ENCODE data around the gene RDH12.
A peak's percentile ranks its signal among the peaks of the same experiment; 100 is the strongest.

Gene RDH12

GRCh38 chr14:67680121-67680602 is 21.5 kb upstream of the RDH12 start:
- peak; percentile 42 to 73 (median 57) for DNase-seq
- 65% methylated on average over 3 of the region's 3 CpGs for WGBS (ENCODE audit: insufficient coverage)
- H3K36me3 ChIP-seq (ENCODE audit: control insufficient read depth in 4 of 4, insufficient read depth in 4 of 4, low read length in 3 of 4) = peaks cover 5 to 62% (median 34%) of the 10 kb centered on the region in 4 experiments
- H3K9me3 ChIP-seq (ENCODE audit: control extremely low read depth in 1 of 5, control insufficient read depth in 4 of 5, insufficient read depth in 2 of 5, low read depth in 1 of 5, low read length in 4 of 5) = no peaks in the 10 kb centered on the region
- H3K4me3 ChIP-seq (ENCODE audit: control insufficient read depth in 1 of 7, extremely low read depth in 1 of 7, insufficient read depth in 4 of 7, low read depth in 2 of 7, low read length in 6 of 7) = no peak overlapping the region
- ChIA-PET CTCF (interaction anchor here (1.0 to 1.1 kb wide), 2 partner anchors 14 to 24 kb away, joined by 3 read pairs; no protein-coding TSS in a partner anchor), POLR2A (no interaction called here)
- no peaks in the 10 kb centered on the region for H3K27me3 ChIP-seq (replicated peaks in 2 of 5; ENCODE audit: control insufficient read depth in 4 of 5, insufficient read depth in 5 of 5, low read length in 4 of 5)
- peak overlapping the region in 1 of 2 experiments; percentile 68 for H3K27ac ChIP-seq (ENCODE audit: insufficient read depth in 1 of 2, low read depth in 1 of 2, low read length in 2 of 2, poor library complexity in 1 of 2, severe bottlenecking in 2 of 2)
- peaks cover 0 to 14% (median 5%) of the 10 kb centered on the region in 4 experiments for H3K4me1 ChIP-seq (ENCODE audit: control extremely low read depth in 1 of 4, control insufficient read depth in 4 of 4, insufficient read depth in 4 of 4, low read length in 3 of 4)

GRCh38 chr14:67680941-67681340 is 20.7 kb upstream of the RDH12 start:
- ChIA-PET POLR2A (no interaction called here), CTCF (interaction anchor here (1.0 to 1.1 kb wide), 2 partner anchors 15 to 24 kb away, joined by 3 read pairs; no protein-coding TSS in a partner anchor)
- peak in 2 of 3 donors; percentile 32 to 53 for DNase-seq
- peaks cover 0 to 9% (median 1%) of the 10 kb centered on the region in 4 experiments for H3K4me1 ChIP-seq (ENCODE audit: control extremely low read depth in 1 of 4, control insufficient read depth in 4 of 4, insufficient read depth in 4 of 4, low read length in 3 of 4)
- no peak overlapping the region for H3K4me3 ChIP-seq (ENCODE audit: control insufficient read depth in 1 of 7, extremely low read depth in 1 of 7, insufficient read depth in 4 of 7, low read depth in 2 of 7, low read length in 6 of 7)
- 85% methylated on average over 2 of the region's 2 CpGs for WGBS (ENCODE audit: insufficient coverage)
- H3K27ac ChIP-seq (ENCODE audit: insufficient read depth in 1 of 2, low read depth in 1 of 2, low read length in 2 of 2, poor library complexity in 1 of 2, severe bottlenecking in 2 of 2) = peak overlapping the region in 1 of 2 experiments; percentile 68
- H3K36me3 ChIP-seq (ENCODE audit: control insufficient read depth in 4 of 4, insufficient read depth in 4 of 4, low read length in 3 of 4) = peaks cover 5 to 69% (median 40%) of the 10 kb centered on the region in 4 experiments
- H3K27me3 ChIP-seq (replicated peaks in 2 of 5; ENCODE audit: control insufficient read depth in 4 of 5, insufficient read depth in 5 of 5, low read length in 4 of 5) = no peaks in the 10 kb centered on the region
- no peaks in the 10 kb centered on the region for H3K9me3 ChIP-seq (ENCODE audit: control extremely low read depth in 1 of 5, control insufficient read depth in 4 of 5, insufficient read depth in 2 of 5, low read depth in 1 of 5, low read length in 4 of 5)

GRCh38 chr14:67683842-67684241 is 17.8 kb upstream of the RDH12 start:
- peaks cover 6 to 72% (median 43%) of the 10 kb centered on the region in 4 experiments for H3K36me3 ChIP-seq (ENCODE audit: control insufficient read depth in 4 of 4, insufficient read depth in 4 of 4, low read length in 3 of 4)
- CTCF ChIA-PET = interaction anchor here (0.7 to 2.0 kb wide), 3 partner anchors 9 to 103 kb away, joined by 3 to 7 read pairs (median 4); partner anchors contain the start of gene VTI1B
- no peak overlapping the region for H3K4me3 ChIP-seq (ENCODE audit: control insufficient read depth in 1 of 7, extremely low read depth in 1 of 7, insufficient read depth in 4 of 7, low read depth in 2 of 7, low read length in 6 of 7)
- H3K27me3 ChIP-seq (replicated peaks in 2 of 5; ENCODE audit: control insufficient read depth in 4 of 5, insufficient read depth in 5 of 5, low read length in 4 of 5) = no peaks in the 10 kb centered on the region
- POLR2A ChIA-PET = no interaction called here
- DNase-seq = no peak
- no peak overlapping the region for H3K27ac ChIP-seq (ENCODE audit: insufficient read depth in 1 of 2, low read depth in 1 of 2, low read length in 2 of 2, poor library complexity in 1 of 2, severe bottlenecking in 2 of 2)
- no peaks in the 10 kb centered on the region for H3K9me3 ChIP-seq (ENCODE audit: control extremely low read depth in 1 of 5, control insufficient read depth in 4 of 5, insufficient read depth in 2 of 5, low read depth in 1 of 5, low read length in 4 of 5)
- H3K4me1 ChIP-seq (ENCODE audit: control extremely low read depth in 1 of 4, control insufficient read depth in 4 of 4, insufficient read depth in 4 of 4, low read length in 3 of 4) = peaks cover 0 to 9% (median 1%) of the 10 kb centered on the region in 4 experiments

- 100% methylated on average over 3 of the region's 4 CpGs for WGBS (ENCODE audit: insufficient coverage)
- DNase-seq = no peak
- no peak overlapping the region for H3K27ac ChIP-seq (ENCODE audit: insufficient read depth in 1 of 2, low read depth in 1 of 2, low read length in 2 of 2, poor library complexity in 1 of 2, severe bottlenecking in 2 of 2)
- H3K36me3 ChIP-seq (ENCODE audit: control insufficient read depth in 4 of 4, insufficient read depth in 4 of 4, low read length in 3 of 4) = peaks cover 6 to 73% (median 51%) of the 10 kb centered on the region in 4 experiments
- peaks cover 0 to 10% (median 10%) of the 10 kb centered on the region in 4 experiments for H3K4me1 ChIP-seq (ENCODE audit: control extremely low read depth in 1 of 4, control insufficient read depth in 4 of 4, insufficient read depth in 4 of 4, low read length in 3 of 4)
- ChIA-PET POLR2A (no interaction called here), CTCF (no interaction called here)
- no peaks in the 10 kb centered on the region for H3K27me3 ChIP-seq (replicated peaks in 2 of 5; ENCODE audit: control insufficient read depth in 4 of 5, insufficient read depth in 5 of 5, low read length in 4 of 5)
- no peaks in the 10 kb centered on the region for H3K9me3 ChIP-seq (ENCODE audit: control extremely low read depth in 1 of 5, control insufficient read depth in 4 of 5, insufficient read depth in 2 of 5, low read depth in 1 of 5, low read length in 4 of 5)
- no peak overlapping the region for H3K4me3 ChIP-seq (ENCODE audit: control insufficient read depth in 1 of 7, extremely low read depth in 1 of 7, insufficient read depth in 4 of 7, low read depth in 2 of 7, low read length in 6 of 7)
Measured at GRCh38 chr14:67690011-67690410, 11.7 kb upstream of the RDH12 start.

GRCh38 chr14:67694791-67695393 is 6.8 kb upstream of the RDH12 start:
- 0% methylated on average over 16 of the region's 21 CpGs for WGBS (ENCODE audit: insufficient coverage)
- POLR2A ChIA-PET = interaction anchor here (1.4 kb wide), 1 partner anchor 21 kb away, joined by 8 read pairs; no protein-coding TSS in a partner anchor
- H3K27me3 ChIP-seq (replicated peaks in 2 of 5; ENCODE audit: control insufficient read depth in 4 of 5, insufficient read depth in 5 of 5, low read length in 4 of 5) = no peaks in the 10 kb centered on the region
- peak; percentile 78 to 91 (median 86) for DNase-seq
- peak overlapping the region; percentile 74 to 89 for H3K27ac ChIP-seq (ENCODE audit: insufficient read depth in 1 of 2, low read depth in 1 of 2, low read length in 2 of 2, poor library complexity in 1 of 2, severe bottlenecking in 2 of 2)
- H3K4me1 ChIP-seq (ENCODE audit: control extremely low read depth in 1 of 4, control insufficient read depth in 4 of 4, insufficient read depth in 4 of 4, low read length in 3 of 4) = peaks cover 0 to 11% (median 11%) of the 10 kb centered on the region in 4 experiments
- H3K4me3 ChIP-seq (ENCODE audit: control insufficient read depth in 1 of 7, extremely low read depth in 1 of 7, insufficient read depth in 4 of 7, low read depth in 2 of 7, low read length in 6 of 7) = peak overlapping the region; percentile 62 to 99 (median 91)
- peaks cover 3 to 35% (median 21%) of the 10 kb centered on the region in 4 experiments for H3K36me3 ChIP-seq (ENCODE audit: control insufficient read depth in 4 of 4, insufficient read depth in 4 of 4, low read length in 3 of 4)
- H3K9me3 ChIP-seq (ENCODE audit: control extremely low read depth in 1 of 5, control insufficient read depth in 4 of 5, insufficient read depth in 2 of 5, low read depth in 1 of 5, low read length in 4 of 5) = no peaks in the 10 kb centered on the region
- CTCF ChIA-PET = interaction anchor here (0.6 to 2.6 kb wide), 12 partner anchors 9 to 113 kb away, joined by 3 to 6 read pairs (median 3); partner anchors contain the start of gene VTI1B

- H3K36me3 ChIP-seq (ENCODE audit: control insufficient read depth in 4 of 4, insufficient read depth in 4 of 4, low read length in 3 of 4) = peaks cover 3 to 29% (median 15%) of the 10 kb centered on the region in 4 experiments
- H3K27me3 ChIP-seq (replicated peaks in 2 of 5; ENCODE audit: control insufficient read depth in 4 of 5, insufficient read depth in 5 of 5, low read length in 4 of 5) = no peaks in the 10 kb centered on the region
- WGBS (ENCODE audit: insufficient coverage) = 0% methylated on average over 16 of the region's 25 CpGs
- ChIA-PET POLR2A (interaction anchor here (1.4 kb wide), 1 partner anchor 22 kb away, joined by 8 read pairs; no protein-coding TSS in a partner anchor), CTCF (interaction anchor here (0.9 to 1.6 kb wide), 9 partner anchors 9 to 114 kb away, joined by 3 to 6 read pairs (median 3); no protein-coding TSS in a partner anchor)
- peaks cover 0 to 11% (median 11%) of the 10 kb centered on the region in 4 experiments for H3K4me1 ChIP-seq (ENCODE audit: control extremely low read depth in 1 of 4, control insufficient read depth in 4 of 4, insufficient read depth in 4 of 4, low read length in 3 of 4)
- peak within 1 kb of the TSS; percentile 62 to 99 (median 91) for H3K4me3 ChIP-seq (ENCODE audit: control insufficient read depth in 1 of 7, extremely low read depth in 1 of 7, insufficient read depth in 4 of 7, low read depth in 2 of 7, low read length in 6 of 7)
- DNase-seq = peak; percentile 90 to 94 (median 93)
- no peaks in the 10 kb centered on the region for H3K9me3 ChIP-seq (ENCODE audit: control extremely low read depth in 1 of 5, control insufficient read depth in 4 of 5, insufficient read depth in 2 of 5, low read depth in 1 of 5, low read length in 4 of 5)
- peak within 1 kb of the TSS; percentile 74 to 89 for H3K27ac ChIP-seq (ENCODE audit: insufficient read depth in 1 of 2, low read depth in 1 of 2, low read length in 2 of 2, poor library complexity in 1 of 2, severe bottlenecking in 2 of 2)
Measured at GRCh38 chr14:67695394-67695949, 6.2 kb upstream of the RDH12 start, which contains the start of gene RDH11. Gene RDH11, minus strand, starts transcription at chr14:67695764. Its CDS starts 61 bp downstream, at chr14:67695703.
